Measurements from ENCODE around the gene PLEKHF1.
A peak's percentile ranks its signal among the peaks of the same experiment; 100 is the strongest.

Gene PLEKHF1

GRCh38 chr19:29675120-29675649 is 9.9 kb downstream of the PLEKHF1 start:
- H4K5ac ChIP-seq (ENCODE audit: low read length): no peak overlapping the region
- H3K4me2 ChIP-seq (ENCODE audit: low read length): no peak overlapping the region
- H3K4me1 ChIP-seq (ENCODE audit: control insufficient read depth, low read depth, low read length): no peaks in the 10 kb centered on the region
- H3K23ac ChIP-seq (ENCODE audit: low read length): no peak overlapping the region
- H2BK5ac ChIP-seq (ENCODE audit: low read length): no peak overlapping the region
- H3K27me3 ChIP-seq (ENCODE audit: insufficient read depth, low read length, poor library complexity): no peaks in the 10 kb centered on the region
- no peak overlapping the region for H3K4ac ChIP-seq (ENCODE audit: low read depth, low read length)
- no peak overlapping the region for H2BK15ac ChIP-seq (replicated peaks; ENCODE audit: low read depth)
- no peak overlapping the region for H3K27ac ChIP-seq (ENCODE audit: low read depth, low read length)
- peaks cover 1% of the 10 kb centered on the region for H3K79me1 ChIP-seq (ENCODE audit: low read length)
- DNase-seq: no peak
- no peak overlapping the region for H2BK120ac ChIP-seq (ENCODE audit: low read depth, low read length)
- H3K4me3 ChIP-seq (ENCODE audit: low read length): no peak overlapping the region
- no peak overlapping the region for H3K9ac ChIP-seq (ENCODE audit: low read length)
- H2AK5ac ChIP-seq (ENCODE audit: low read length): no peak overlapping the region
- H3K18ac ChIP-seq (ENCODE audit: low read length): no peak overlapping the region
- WGBS (ENCODE audit: extremely low coverage, insufficient coverage, low lambda C conversion rate): no CpG with 5 or more reads among the region's 10 CpGs
- H4K8ac ChIP-seq (ENCODE audit: low read depth, low read length): no peak overlapping the region
- H3K79me2 ChIP-seq (ENCODE audit: control insufficient read depth, insufficient read depth, low read length): no peaks in the 10 kb centered on the region
- H3K56ac ChIP-seq (ENCODE audit: low read length): no peak overlapping the region
- no peaks in the 10 kb centered on the region for H3K36me3 ChIP-seq (ENCODE audit: control insufficient read depth, insufficient read depth, low read length)

- no peaks in the 10 kb centered on the region for H3K36me3 ChIP-seq (ENCODE audit: control insufficient read depth, insufficient read depth, low read length)
- no CpG with 5 or more reads among the region's 13 CpGs for WGBS (ENCODE audit: extremely low coverage, insufficient coverage, low lambda C conversion rate)
- H3K4ac ChIP-seq (ENCODE audit: low read depth, low read length): no peak overlapping the region
- H3K4me2 ChIP-seq (ENCODE audit: low read length): no peak overlapping the region
- H3K23ac ChIP-seq (ENCODE audit: low read length): no peak overlapping the region
- peaks cover 1% of the 10 kb centered on the region for H3K79me1 ChIP-seq (ENCODE audit: low read length)
- H3K27ac ChIP-seq (ENCODE audit: low read depth, low read length): no peak overlapping the region
- no peak overlapping the region for H3K4me3 ChIP-seq (ENCODE audit: low read length)
- no peak overlapping the region for H2BK15ac ChIP-seq (replicated peaks; ENCODE audit: low read depth)
- no peaks in the 10 kb centered on the region for H3K79me2 ChIP-seq (ENCODE audit: control insufficient read depth, insufficient read depth, low read length)
- H3K27me3 ChIP-seq (ENCODE audit: insufficient read depth, low read length, poor library complexity): no peaks in the 10 kb centered on the region
- no peak overlapping the region for H3K56ac ChIP-seq (ENCODE audit: low read length)
- no peak overlapping the region for H2BK120ac ChIP-seq (ENCODE audit: low read depth, low read length)
- no peak overlapping the region for H4K8ac ChIP-seq (ENCODE audit: low read depth, low read length)
- H3K9ac ChIP-seq (ENCODE audit: low read length): no peak overlapping the region
- H2BK5ac ChIP-seq (ENCODE audit: low read length): no peak overlapping the region
- no peak for DNase-seq
- H3K18ac ChIP-seq (ENCODE audit: low read length): no peak overlapping the region
- no peaks in the 10 kb centered on the region for H3K4me1 ChIP-seq (ENCODE audit: control insufficient read depth, low read depth, low read length)
- H4K5ac ChIP-seq (ENCODE audit: low read length): no peak overlapping the region
- H2AK5ac ChIP-seq (ENCODE audit: low read length): no peak overlapping the region
These were observed 10.5 kb downstream of the PLEKHF1 start for GRCh38 chr19:29675650-29676186.

- Histone ChIP-seq H3K9ac (ENCODE audit: low read length) (no peak overlapping the region), H3K4me1 (ENCODE audit: control insufficient read depth, low read depth, low read length) (no peaks in the 10 kb centered on the region), H4K5ac (ENCODE audit: low read length) (no peak overlapping the region), H3K4ac (ENCODE audit: low read depth, low read length) (no peak overlapping the region), H2BK120ac (ENCODE audit: low read depth, low read length) (no peak overlapping the region), H3K4me2 (ENCODE audit: low read length) (no peak overlapping the region), H3K79me1 (ENCODE audit: low read length) (no peaks in the 10 kb centered on the region), H2AK5ac (ENCODE audit: low read length) (no peak overlapping the region), H4K8ac (ENCODE audit: low read depth, low read length) (no peak overlapping the region), H2BK5ac (ENCODE audit: low read length) (no peak overlapping the region), H2BK15ac (replicated peaks; ENCODE audit: low read depth) (no peak overlapping the region), H3K36me3 (ENCODE audit: control insufficient read depth, insufficient read depth, low read length) (no peaks in the 10 kb centered on the region), H3K27me3 (ENCODE audit: insufficient read depth, low read length, poor library complexity) (no peaks in the 10 kb centered on the region), H3K27ac (ENCODE audit: low read depth, low read length) (no peak overlapping the region), H3K18ac (ENCODE audit: low read length) (no peak overlapping the region), H3K56ac (ENCODE audit: low read length) (no peak overlapping the region), H3K23ac (ENCODE audit: low read length) (no peak overlapping the region), H3K79me2 (ENCODE audit: control insufficient read depth, insufficient read depth, low read length) (no peaks in the 10 kb centered on the region), H3K4me3 (ENCODE audit: low read length) (no peak overlapping the region)
- no CpG with 5 or more reads among the region's 8 CpGs for whole genome bisulfite sequencing (ENCODE audit: extremely low coverage, insufficient coverage, low lambda C conversion rate)
- no peak for DNase-seq
These were observed 11.3 kb downstream of the PLEKHF1 start for GRCh38 chr19:29676586-29676985.

GRCh38 chr19:29677001-29677817 is 11.9 kb downstream of the PLEKHF1 start:
- no peak overlapping the region for H3K4ac ChIP-seq (ENCODE audit: low read depth, low read length)
- no peak overlapping the region for H3K4me3 ChIP-seq (ENCODE audit: low read length)
- no peak overlapping the region for H3K9ac ChIP-seq (ENCODE audit: low read length)
- no peak overlapping the region for H3K56ac ChIP-seq (ENCODE audit: low read length)
- H2BK120ac ChIP-seq (ENCODE audit: low read depth, low read length): no peak overlapping the region
- H3K27ac ChIP-seq (ENCODE audit: low read depth, low read length): no peak overlapping the region
- no peak overlapping the region for H3K4me2 ChIP-seq (ENCODE audit: low read length)
- no peaks in the 10 kb centered on the region for H3K36me3 ChIP-seq (ENCODE audit: control insufficient read depth, insufficient read depth, low read length)
- DNase-seq: peak; percentile 29
- H2AK5ac ChIP-seq (ENCODE audit: low read length): no peak overlapping the region
- no peak overlapping the region for H2BK15ac ChIP-seq (replicated peaks; ENCODE audit: low read depth)
- H3K79me1 ChIP-seq (ENCODE audit: low read length): no peaks in the 10 kb centered on the region
- H3K79me2 ChIP-seq (ENCODE audit: control insufficient read depth, insufficient read depth, low read length): no peaks in the 10 kb centered on the region
- H3K4me1 ChIP-seq (ENCODE audit: control insufficient read depth, low read depth, low read length): no peaks in the 10 kb centered on the region
- H4K5ac ChIP-seq (ENCODE audit: low read length): no peak overlapping the region
- no peaks in the 10 kb centered on the region for H3K27me3 ChIP-seq (ENCODE audit: insufficient read depth, low read length, poor library complexity)
- no peak overlapping the region for H3K18ac ChIP-seq (ENCODE audit: low read length)
- no peak overlapping the region for H4K8ac ChIP-seq (ENCODE audit: low read depth, low read length)
- no peak overlapping the region for H2BK5ac ChIP-seq (ENCODE audit: low read length)
- no CpG with 5 or more reads among the region's 23 CpGs for WGBS (ENCODE audit: extremely low coverage, insufficient coverage, low lambda C conversion rate)
- no peak overlapping the region for H3K23ac ChIP-seq (ENCODE audit: low read length)

GRCh38 chr19:29678484-29679106 is 13.3 kb downstream of the PLEKHF1 start:
- Histone ChIP-seq H4K5ac (ENCODE audit: low read length) (no peak overlapping the region), H3K27ac (ENCODE audit: low read depth, low read length) (no peak overlapping the region), H3K4me2 (ENCODE audit: low read length) (no peak overlapping the region), H3K79me1 (ENCODE audit: low read length) (no peaks in the 10 kb centered on the region), H2BK120ac (ENCODE audit: low read depth, low read length) (no peak overlapping the region), H3K36me3 (ENCODE audit: control insufficient read depth, insufficient read depth, low read length) (no peaks in the 10 kb centered on the region), H3K4ac (ENCODE audit: low read depth, low read length) (no peak overlapping the region), H3K4me1 (ENCODE audit: control insufficient read depth, low read depth, low read length) (no peaks in the 10 kb centered on the region), H3K56ac (ENCODE audit: low read length) (no peak overlapping the region), H3K9ac (ENCODE audit: low read length) (no peak overlapping the region), H2AK5ac (ENCODE audit: low read length) (no peak overlapping the region), H2BK5ac (ENCODE audit: low read length) (no peak overlapping the region), H3K4me3 (ENCODE audit: low read length) (no peak overlapping the region), H3K79me2 (ENCODE audit: control insufficient read depth, insufficient read depth, low read length) (no peaks in the 10 kb centered on the region), H3K23ac (ENCODE audit: low read length) (no peak overlapping the region), H2BK15ac (replicated peaks; ENCODE audit: low read depth) (no peak overlapping the region), H4K8ac (ENCODE audit: low read depth, low read length) (no peak overlapping the region), H3K18ac (ENCODE audit: low read length) (no peak overlapping the region), H3K27me3 (ENCODE audit: insufficient read depth, low read length, poor library complexity) (no peaks in the 10 kb centered on the region)
- DNase-seq: no peak
- no CpG with 5 or more reads among the region's 20 CpGs for WGBS (ENCODE audit: extremely low coverage, insufficient coverage, low lambda C conversion rate)

Measured in mesendoderm (in vitro differentiated cells).